HG03378 (cell line): ENCODE data around the gene ZNF415.

Experiments used
- ATAC-seq: cut with Tn5 transposase; IDR thresholded peaks from one replicate; pipeline ENCODE4 v1.9.1; 2021; ENCODE audit warnings: mild to moderate bottlenecking, moderate library complexity; ENCODE audit not compliant: unreplicated experiment

Gene ZNF415

GRCh38 chr19:53057904-53058580 is 74.7 kb downstream of the ZNF415 start:
- no peak for ATAC-seq
